Right lobe of liver (tissue), 4 donors: ENCODE measurements around the gene HSPB3.
"Not testable (repeated sequence)": the region's sequence is repeated elsewhere in the genome, so short reads cannot be mapped to it uniquely, and the experiment has no call there.

Source experiments
- CTCF ChIP-seq, 4 donors: fragments of 200-600 bp in 3 of 4; fragments of 450-650 bp in 1 of 4; IDR thresholded peaks; one replicate each; pipeline versions ENCODE4 v1.5.1 to v1.8.0; 2016 to 2022; ENCODE audit warnings: antibody characterized with exemption in 4 of 4, mild to moderate bottlenecking in 2 of 4
- POLR2A ChIP-seq: fragments of 450-650 bp; IDR thresholded peaks from one replicate; pipeline ENCODE4 v1.6.1; 2017; ENCODE audit warnings: antibody characterized with exemption, mild to moderate bottlenecking
- donor health status: DM: no; HTN: no; CAD: no.
- donor health status: DM: no; HTN: no; CAD: no.
- donor health status: DM: no; HTN: yes; CAD: no.

GRCh38 chr5:54420511-54420910 lies 35.0 kb upstream of the HSPB3 start:
- not testable (repeated sequence) for TF ChIP-seq CTCF (IDR thresholded peaks at IDR 0.05); POLR2A
